Measurements from ENCODE around the gene RHOF.

DNA sequence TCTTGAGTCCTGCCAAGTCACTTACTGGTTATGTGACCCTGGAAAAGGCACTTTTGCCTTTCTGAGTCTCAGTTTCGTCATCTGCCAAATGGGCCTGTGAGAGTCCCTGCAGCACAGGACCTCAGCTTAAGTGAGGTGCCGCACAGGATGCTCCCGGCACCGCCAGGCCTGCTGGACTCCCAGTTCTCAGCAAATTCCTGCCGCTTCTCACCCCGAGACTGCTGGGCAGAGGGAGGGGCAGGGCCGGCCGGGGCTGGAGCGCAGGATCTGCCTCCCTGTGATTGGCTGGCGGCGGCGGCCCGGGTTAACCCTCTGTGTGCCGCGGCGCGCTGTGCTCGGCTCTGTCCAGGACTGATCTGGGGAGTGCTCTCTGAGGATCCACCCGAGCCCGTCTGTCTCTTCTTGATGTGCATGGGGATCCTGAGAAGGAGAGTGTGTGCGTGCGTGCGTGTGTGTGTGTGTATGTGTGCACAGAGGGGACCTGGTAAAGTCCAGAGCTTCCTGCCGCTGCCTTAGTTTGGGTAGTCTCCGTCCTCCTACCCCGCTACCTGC is 18.9 kb upstream of the RHOF start:
- TF ChIP-seq, protein P1, sequence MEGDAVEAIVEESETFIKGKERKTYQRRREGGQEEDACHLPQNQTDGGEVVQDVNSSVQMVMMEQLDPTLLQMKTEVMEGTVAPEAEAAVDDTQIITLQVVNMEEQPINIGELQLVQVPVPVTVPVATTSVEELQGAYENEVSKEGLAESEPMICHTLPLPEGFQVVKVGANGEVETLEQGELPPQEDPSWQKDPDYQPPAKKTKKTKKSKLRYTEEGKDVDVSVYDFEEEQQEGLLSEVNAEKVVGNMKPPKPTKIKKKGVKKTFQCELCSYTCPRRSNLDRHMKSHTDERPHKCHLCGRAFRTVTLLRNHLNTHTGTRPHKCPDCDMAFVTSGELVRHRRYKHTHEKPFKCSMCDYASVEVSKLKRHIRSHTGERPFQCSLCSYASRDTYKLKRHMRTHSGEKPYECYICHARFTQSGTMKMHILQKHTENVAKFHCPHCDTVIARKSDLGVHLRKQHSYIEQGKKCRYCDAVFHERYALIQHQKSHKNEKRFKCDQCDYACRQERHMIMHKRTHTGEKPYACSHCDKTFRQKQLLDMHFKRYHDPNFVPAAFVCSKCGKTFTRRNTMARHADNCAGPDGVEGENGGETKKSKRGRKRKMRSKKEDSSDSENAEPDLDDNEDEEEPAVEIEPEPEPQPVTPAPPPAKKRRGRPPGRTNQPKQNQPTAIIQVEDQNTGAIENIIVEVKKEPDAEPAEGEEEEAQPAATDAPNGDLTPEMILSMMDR (IDR thresholded peaks at IDR 0.05), result peak; percentile 74
- no peak for TF ChIP-seq EZH2 (IDR thresholded peaks at IDR 0.05; ENCODE audit: borderline replicate concordance, insufficient read depth, low read depth, low read length, poor library complexity, severe bottlenecking)
